Prostate gland (tissue), 2 donors: ENCODE results near the gene GATA6.

Experiments
- CTCF ChIP-seq, 4 experiments: fragments of 200-600 bp in 2 of 4; fragments of 450-650 bp in 2 of 4; sonication (generic) in 2 of 4; IDR thresholded peaks; 1 replicate in 3 of 4; 2 replicates in 1 of 4; pipeline ENCODE4 v1.5.1; 2016 to 2019; ENCODE audit warnings: antibody characterized with exemption in 4 of 4, mild to moderate bottlenecking in 2 of 4, moderate library complexity in 2 of 4
- POLR2A ChIP-seq: fragments of 450-650 bp; IDR thresholded peaks from one replicate; pipeline ENCODE4 v1.6.1; 2016; ENCODE audit warnings: antibody characterized with exemption, mild to moderate bottlenecking

- TF ChIP-seq CTCF (IDR thresholded peaks at IDR 0.05) (no peak), POLR2A (no peak)
Observed at GRCh38 chr18:22219568-22220355, 50.4 kb downstream of the GATA6 start.
